Transverse colon (tissue), 4 donors: ENCODE results near the gene INTS14. TPM values are rescaled to one million over a fixed set of nuclear protein-coding genes. Genes with fewer than 3 reads are reported as not detected.

ENCODE experiments used
- DNase-seq: peaks from one replicate; pipeline ENCODE4 v3.0.0-alpha.2; 2019
- H3K27ac ChIP-seq, 4 donors: fragments of 200-600 bp; sonication (generic); 2 replicates each; pipeline ENCODE4 v1.5.1; 2016 to 2018; ENCODE audit warnings: inconsistent platforms in 4 of 4
- H3K27me3 ChIP-seq: fragments of 200-600 bp; sonication (generic); 2 replicates; pipeline ENCODE4 v1.5.1; 2017; ENCODE audit warnings: inconsistent platforms
- H3K36me3 ChIP-seq, 4 donors: fragments of 200-600 bp; sonication (generic); 2 replicates each; pipeline ENCODE4 v1.5.1; 2017 to 2019; ENCODE audit warnings: inconsistent platforms in 4 of 4
- H3K4me1 ChIP-seq, 4 donors: fragments of 200-600 bp; sonication (generic); 2 replicates each; pipeline ENCODE4 v1.5.1; 2017 to 2020; ENCODE audit warnings: inconsistent platforms in 4 of 4
- H3K4me3 ChIP-seq, 4 donors: fragments of 200-600 bp; sonication (generic); 1 replicate in 1 of 4; 2 replicates in 3 of 4; pipeline versions ENCODE4 v1.5.1 to v1.6.1; 2017 to 2019; ENCODE audit warnings: inconsistent platforms in 4 of 4
- H3K9me3 ChIP-seq, 2 donors: fragments of 200-600 bp; sonication (generic); 2 replicates each; pipeline ENCODE4 v1.5.1; 2017 to 2019; ENCODE audit warnings: inconsistent platforms in 2 of 2
- CTCF ChIP-seq, 5 experiments: fragments of 200-600 bp in 3 of 5; fragments of 450-650 bp in 2 of 5; sonication (generic) in 3 of 5; IDR thresholded peaks; 1 replicate in 2 of 5; 2 replicates in 3 of 5; pipeline ENCODE4 v1.5.1; 2016 to 2017; ENCODE audit warnings: antibody characterized with exemption in 5 of 5, inconsistent platforms in 3 of 5, mild to moderate bottlenecking in 2 of 5, moderate library complexity in 1 of 5
- EP300 ChIP-seq: sonication (generic); formaldehyde crosslinking; IDR thresholded peaks from one replicate; pipeline ENCODE4 v1.6.1; 2017; ENCODE audit warnings: antibody characterized with exemption, low read depth
- POLR2A ChIP-seq: fragments of 450-650 bp; IDR thresholded peaks from one replicate; pipeline ENCODE4 v1.6.1; 2016; ENCODE audit warnings: antibody characterized with exemption, mild to moderate bottlenecking, moderate library complexity
- POLR2AphosphoS5 ChIP-seq, 3 donors: sonication (generic); formaldehyde crosslinking; IDR thresholded peaks; one replicate each; pipeline ENCODE4 v1.6.1; 2016; ENCODE audit warnings: antibody characterized with exemption in 3 of 3
- WGBS, 2 donors: methylation state at CpG; one replicate each; pipeline ENCODE4 v1.1.5; 2018; ENCODE audit warnings: low coverage in 1 of 2; 5-methylcytosine and 5-hydroxymethylcytosine counted together
- in situ Hi-C, 4 donors: fragments of 200-750 bp; cut with MboI; loops; one replicate each; pipeline versions ENCODE4 v1.15.0 to v1.15.1; 2017; ENCODE audit warnings: low sequenced_read_pairs in 3 of 4, low pct_ligation_motif_present in 1 of 4, low pct_unique_long_range_greater_than_20kb in 1 of 4
- intact Hi-C: fragments of 100-400 bp; cut with DNase I; formaldehyde crosslinking; loops from one replicate; pipeline ENCODE4 v1.15.1; 2023; ENCODE audit warnings: low total_unique reads
- total RNA-seq, 4 donors: library from RNA; depleted of rRNA; stranded (reverse); fragments of >200 nt; gene quantifications; one replicate each; pipeline ENCODE4 v1.1.0, GENCODE V29; 2016

INTS14 gene
- total RNA-seq, 4 donors from 2014 or later: 12.3 to 272 (median 37.2) TPM

GRCh38 chr15:65631503-65631902, 20.6 kb upstream of the INTS14 start:
- Histone ChIP-seq H3K27me3 (no peaks in the 10 kb centered on the region), H3K4me3 (no peak overlapping the region), H3K4me1 (no peaks in the 10 kb centered on the region), H3K9me3 (no peaks in the 10 kb centered on the region), H3K27ac (no peak overlapping the region), H3K36me3 (no peaks in the 10 kb centered on the region)
- TF ChIP-seq CTCF (IDR thresholded peaks at IDR 0.05) (no peak), EP300 (no peak), POLR2AphosphoS5 (IDR thresholded peaks at IDR 0.05) (no peak), POLR2A (no peak)
- intact Hi-C loops (no loop called here), in situ Hi-C loops (loop anchor here in 3 of 4 donors (10.0 to 25.0 kb wide), 3 partner anchors 223 to 556 kb away; partner anchors contain the start of gene RAB11A (in 1 of the 3))
- WGBS, 2 donors: 79 to 80% methylated on average over 3 to 6 of the region's 6 CpGs
- DNase-seq: no peak

- Histone ChIP-seq H3K9me3 (no peaks in the 10 kb centered on the region), H3K4me1 (no peaks in the 10 kb centered on the region), H3K36me3 (no peaks in the 10 kb centered on the region), H3K27me3 (no peaks in the 10 kb centered on the region), H3K27ac (no peak overlapping the region), H3K4me3 (no peak overlapping the region)
- TF ChIP-seq POLR2AphosphoS5 (IDR thresholded peaks at IDR 0.05) (no peak), POLR2A (no peak), EP300 (no peak), CTCF (IDR thresholded peaks at IDR 0.05) (no peak)
- in situ Hi-C loops: loop anchor here in 3 of 4 donors (10.0 to 25.0 kb wide), 3 partner anchors 224 to 557 kb away; partner anchors contain the start of gene RAB11A (in 1 of the 3)
- WGBS, 2 donors: 81% methylated on average over 5 of the region's 5 CpGs; no CpG with 5 or more reads in 1 of the 2 donors
- DNase-seq: no peak
- intact Hi-C loops: no loop called here
Observed at GRCh38 chr15:65630760-65631159, 19.8 kb upstream of the INTS14 start.

GRCh38 chr15:65629548-65629947, 18.6 kb upstream of the INTS14 start:
- Histone ChIP-seq H3K4me1 (no peaks in the 10 kb centered on the region), H3K9me3 (no peaks in the 10 kb centered on the region), H3K4me3 (no peak overlapping the region), H3K27ac (no peak overlapping the region), H3K36me3 (no peaks in the 10 kb centered on the region), H3K27me3 (no peaks in the 10 kb centered on the region)
- DNase-seq: no peak
- intact Hi-C loops: no loop called here
- TF ChIP-seq CTCF (IDR thresholded peaks at IDR 0.05) (no peak), POLR2AphosphoS5 (IDR thresholded peaks at IDR 0.05) (no peak), EP300 (no peak), POLR2A (no peak)
- in situ Hi-C loops: loop anchor here in 3 of 4 donors (25.0 kb wide), 2 partner anchors 233 to 558 kb away; partner anchors contain the start of gene RAB11A (in 1 of the 3)
- WGBS, 2 donors: 82 to 89% methylated on average over 2 to 3 of the region's 3 CpGs

- TF ChIP-seq EP300 (no peak), POLR2AphosphoS5 (IDR thresholded peaks at IDR 0.05) (no peak)
- no peaks in the 10 kb centered on the region for H3K9me3 ChIP-seq
- no peaks in the 10 kb centered on the region for H3K36me3 ChIP-seq
- intact Hi-C loops (no loop called here), in situ Hi-C loops (loop anchor here in 3 of 4 donors (25.0 kb wide), 2 partner anchors 235 to 560 kb away; partner anchors contain the start of gene RAB11A (in 1 of the 3))
- WGBS, 2 donors: 80 to 84% methylated on average over 2 to 4 of the region's 4 CpGs
- H3K27me3 ChIP-seq: no peaks in the 10 kb centered on the region
- H3K4me3 ChIP-seq: no peak overlapping the region
- no peak for DNase-seq
- no peaks in the 10 kb centered on the region for H3K4me1 ChIP-seq
- no peak overlapping the region for H3K27ac ChIP-seq
Observed at GRCh38 chr15:65626856-65627255, 15.9 kb upstream of the INTS14 start.

GRCh38 chr15:65623103-65623502, 12.2 kb upstream of the INTS14 start:
- Histone ChIP-seq H3K27ac (no peak overlapping the region), H3K4me3 (no peak overlapping the region), H3K36me3 (no peaks in the 10 kb centered on the region), H3K9me3 (no peaks in the 10 kb centered on the region), H3K4me1 (no peaks in the 10 kb centered on the region), H3K27me3 (no peaks in the 10 kb centered on the region)
- in situ Hi-C loops (no loop called here), intact Hi-C loops (no loop called here)
- TF ChIP-seq POLR2A (no peak), CTCF (IDR thresholded peaks at IDR 0.05) (no peak), EP300 (no peak), POLR2AphosphoS5 (IDR thresholded peaks at IDR 0.05) (no peak)
- no peak for DNase-seq
